ENCODE data around the gene PDLIM7.

Gene PDLIM7

GRCh38 chr5:177443144-177443983 lies 54.0 kb downstream of the PDLIM7 start:
- no peak for DNase-seq (ENCODE audit: low read depth)

- no peak for DNase-seq (ENCODE audit: low read depth)
These were observed 55.2 kb downstream of the PDLIM7 start for GRCh38 chr5:177442066-177442826.

- DNase-seq (ENCODE audit: low read depth) = no peak
These were observed 56.2 kb downstream of the PDLIM7 start for GRCh38 chr5:177440990-177441780.

GRCh38 chr5:177440211-177440989 lies 57.0 kb downstream of the PDLIM7 start:
- no peak for DNase-seq (ENCODE audit: low read depth)

GRCh38 chr5:177439518-177440053 lies 57.8 kb downstream of the PDLIM7 start:
- no peak for DNase-seq (ENCODE audit: low read depth)

GRCh38 chr5:177438468-177438867 lies 58.9 kb downstream of the PDLIM7 start:
- no peak for DNase-seq (ENCODE audit: low read depth)

- DNase-seq (ENCODE audit: low read depth) = no peak
These were observed 59.8 kb downstream of the PDLIM7 start for GRCh38 chr5:177437623-177438022.

GRCh38 chr5:177435847-177436536 lies 61.4 kb downstream of the PDLIM7 start:
- DNase-seq (ENCODE audit: low read depth) = no peak

- DNase-seq (ENCODE audit: low read depth) = no peak
These were observed 62.3 kb downstream of the PDLIM7 start for GRCh38 chr5:177434942-177435738.

- no peak for DNase-seq (ENCODE audit: low read depth)
These were observed 63.0 kb downstream of the PDLIM7 start for GRCh38 chr5:177434437-177434836.

GRCh38 chr5:177433658-177434217 lies 63.7 kb downstream of the PDLIM7 start:
- no peak for DNase-seq (ENCODE audit: low read depth)

Measured in fibroblast of the conjunctiva (primary cell).